ENCODE measurements around the gene GLRB.

The GLRB gene

DNA sequence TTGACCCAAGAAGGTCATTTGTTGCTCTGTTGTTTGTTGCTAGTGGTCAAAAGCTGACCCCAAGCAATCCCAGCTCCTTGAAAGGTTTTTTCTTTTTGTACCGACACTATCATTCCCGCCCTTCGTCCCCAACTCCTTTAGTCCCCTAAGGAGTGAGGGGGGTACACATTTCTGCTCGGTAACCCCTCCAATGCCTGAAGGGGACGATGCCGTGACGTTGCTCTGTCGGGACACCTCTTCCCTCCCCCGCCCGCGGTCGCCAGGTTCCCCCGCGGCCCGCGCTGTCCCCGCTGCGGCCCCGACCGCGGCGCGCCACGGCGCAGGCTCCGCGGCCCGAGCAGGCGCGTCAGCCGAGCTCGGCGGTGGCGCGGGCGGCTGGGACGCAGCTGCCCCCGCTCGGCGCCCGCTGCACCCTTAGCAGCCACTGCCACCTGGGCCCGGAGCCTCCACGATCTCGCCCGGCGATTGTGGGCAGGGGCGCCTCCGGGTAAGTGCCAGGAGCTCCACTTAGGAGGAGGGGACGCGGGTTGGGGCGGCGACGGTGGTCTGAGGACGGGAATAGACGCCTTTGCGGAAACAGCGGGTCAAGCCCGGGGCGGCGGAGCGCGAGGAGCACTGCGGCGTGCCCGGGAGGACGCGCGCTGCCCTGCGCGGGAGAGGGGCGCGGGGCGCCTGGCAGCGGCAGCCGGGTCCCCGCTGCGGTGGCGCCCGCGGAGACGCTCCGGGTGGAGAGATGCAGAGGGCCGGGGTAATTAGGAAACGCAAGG is at the start of gene GLRB:
Gene GLRB, plus strand, starts transcription at position 340 of the 767 bp plus-strand sequence. CDS start 1,875 bp downstream, outside the sequence.
- TF ChIP-seq, protein P1, sequence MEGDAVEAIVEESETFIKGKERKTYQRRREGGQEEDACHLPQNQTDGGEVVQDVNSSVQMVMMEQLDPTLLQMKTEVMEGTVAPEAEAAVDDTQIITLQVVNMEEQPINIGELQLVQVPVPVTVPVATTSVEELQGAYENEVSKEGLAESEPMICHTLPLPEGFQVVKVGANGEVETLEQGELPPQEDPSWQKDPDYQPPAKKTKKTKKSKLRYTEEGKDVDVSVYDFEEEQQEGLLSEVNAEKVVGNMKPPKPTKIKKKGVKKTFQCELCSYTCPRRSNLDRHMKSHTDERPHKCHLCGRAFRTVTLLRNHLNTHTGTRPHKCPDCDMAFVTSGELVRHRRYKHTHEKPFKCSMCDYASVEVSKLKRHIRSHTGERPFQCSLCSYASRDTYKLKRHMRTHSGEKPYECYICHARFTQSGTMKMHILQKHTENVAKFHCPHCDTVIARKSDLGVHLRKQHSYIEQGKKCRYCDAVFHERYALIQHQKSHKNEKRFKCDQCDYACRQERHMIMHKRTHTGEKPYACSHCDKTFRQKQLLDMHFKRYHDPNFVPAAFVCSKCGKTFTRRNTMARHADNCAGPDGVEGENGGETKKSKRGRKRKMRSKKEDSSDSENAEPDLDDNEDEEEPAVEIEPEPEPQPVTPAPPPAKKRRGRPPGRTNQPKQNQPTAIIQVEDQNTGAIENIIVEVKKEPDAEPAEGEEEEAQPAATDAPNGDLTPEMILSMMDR (IDR thresholded peaks at IDR 0.05; ENCODE audit: borderline replicate concordance, control extremely low read depth, extremely low read depth, insufficient read depth, missing control alignments) = no peak
- DNase-seq (ENCODE audit: low spot score) = peak; percentile 11
- in situ Hi-C loops (cut with MboI; ENCODE audit: low sequenced_read_pairs, unreplicated experiment) = no loop called here

DNA sequence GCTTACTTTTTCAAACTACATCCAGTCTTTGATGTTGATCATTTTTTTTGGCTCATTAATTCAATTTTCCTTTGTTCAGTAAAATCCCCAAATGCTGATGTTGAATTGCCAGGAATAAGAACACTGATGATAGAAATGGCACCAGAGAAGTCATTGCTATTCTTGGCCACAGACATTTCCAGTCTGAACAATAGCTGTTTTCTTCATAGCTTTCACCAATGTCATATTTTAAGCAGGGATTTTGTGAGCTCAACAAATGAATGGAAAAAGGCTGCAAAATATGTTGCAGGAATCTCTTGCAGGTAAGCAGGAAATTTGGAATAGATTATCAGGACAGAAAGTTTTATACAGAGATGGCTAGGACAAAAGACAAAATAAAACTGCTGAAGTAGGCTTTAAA is 40.5 kb upstream of the GLRB start:
- in situ Hi-C loops (cut with MboI; ENCODE audit: low sequenced_read_pairs, unreplicated experiment) = no loop called here
- DNase-seq (ENCODE audit: low spot score) = no peak
- TF ChIP-seq, protein P1 (IDR thresholded peaks at IDR 0.05; ENCODE audit: borderline replicate concordance, control extremely low read depth, extremely low read depth, insufficient read depth, missing control alignments) = no peak

DNA sequence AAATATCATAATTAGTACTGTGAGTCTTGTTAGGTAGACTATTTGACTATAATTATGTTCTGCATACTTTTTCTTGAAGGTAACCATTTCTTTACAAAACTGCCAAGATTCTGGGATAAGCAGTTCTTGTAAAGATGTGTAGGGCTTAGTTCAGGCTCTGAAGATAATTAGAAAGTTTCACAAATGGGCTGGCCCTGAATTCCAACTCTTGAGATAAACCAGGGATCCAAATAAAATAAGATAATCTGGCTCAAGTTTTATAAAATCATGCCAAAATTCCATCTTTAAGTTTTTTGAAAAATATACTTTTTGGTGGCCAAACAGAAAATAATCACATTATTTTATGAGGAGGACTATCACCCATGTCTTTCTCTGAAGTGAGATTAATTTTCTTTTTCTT is 35.5 kb upstream of the GLRB start:
- in situ Hi-C loops (cut with MboI; ENCODE audit: low sequenced_read_pairs, unreplicated experiment) = no loop called here
- TF ChIP-seq, protein P1 (IDR thresholded peaks at IDR 0.05; ENCODE audit: borderline replicate concordance, control extremely low read depth, extremely low read depth, insufficient read depth, missing control alignments) = no peak
- DNase-seq (ENCODE audit: low spot score) = no peak

DNA sequence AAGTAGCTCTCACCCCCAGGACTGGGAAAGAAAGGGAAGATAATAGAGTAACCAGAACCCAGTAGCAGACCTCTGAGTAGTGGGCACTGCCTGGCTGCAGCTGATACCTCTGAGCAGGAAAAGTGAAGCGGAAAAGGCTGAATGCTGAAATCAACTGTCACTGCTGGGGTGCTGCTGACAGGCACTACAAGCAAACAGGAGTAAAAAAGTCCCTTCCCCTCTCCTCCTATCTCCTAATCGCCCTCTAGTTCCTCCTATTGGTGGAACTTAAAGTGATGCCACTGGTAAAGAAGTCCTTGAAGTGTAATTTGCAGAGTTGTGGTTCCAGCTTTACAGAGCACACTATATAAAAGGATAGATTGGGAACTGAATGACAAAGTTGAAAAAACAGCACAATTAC is 32.8 kb upstream of the GLRB start:
- TF ChIP-seq, protein P1 (IDR thresholded peaks at IDR 0.05; ENCODE audit: borderline replicate concordance, control extremely low read depth, extremely low read depth, insufficient read depth, missing control alignments) = no peak
- DNase-seq (ENCODE audit: low spot score) = no peak
- in situ Hi-C loops (cut with MboI; ENCODE audit: low sequenced_read_pairs, unreplicated experiment) = no loop called here

DNA sequence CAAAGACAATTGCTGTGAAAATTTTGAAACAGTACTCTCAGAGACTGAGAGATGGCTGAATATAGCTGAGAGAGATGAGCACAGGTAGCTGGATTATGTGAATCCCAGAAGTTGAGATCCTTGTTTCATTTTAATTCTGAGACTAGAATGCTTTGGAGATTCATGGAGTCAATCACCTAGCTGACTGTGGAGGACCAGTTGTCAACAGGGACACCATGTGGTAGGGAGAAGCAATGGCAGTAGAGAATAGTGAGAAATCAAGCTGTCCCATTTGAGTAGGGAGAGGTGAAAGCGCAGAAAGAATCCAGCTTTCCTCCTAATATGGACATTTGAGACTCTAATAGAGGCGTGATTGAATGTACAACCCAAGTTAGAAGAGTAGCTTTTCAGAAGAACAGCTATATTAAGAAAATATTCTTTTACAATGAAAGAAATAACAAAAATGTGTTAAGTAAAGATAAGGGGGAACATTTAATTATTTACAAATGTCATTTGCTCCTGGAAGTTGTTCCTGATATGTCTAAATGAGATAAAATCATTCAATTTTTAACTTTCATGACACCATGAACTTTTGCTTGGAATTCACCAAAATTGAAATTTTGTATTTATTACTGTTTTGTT is 30.3 kb upstream of the GLRB start:
- TF ChIP-seq, protein P1 (IDR thresholded peaks at IDR 0.05; ENCODE audit: borderline replicate concordance, control extremely low read depth, extremely low read depth, insufficient read depth, missing control alignments) = peak; percentile 41
- in situ Hi-C loops (cut with MboI; ENCODE audit: low sequenced_read_pairs, unreplicated experiment) = no loop called here
- DNase-seq (ENCODE audit: low spot score) = peak; percentile 43

DNA sequence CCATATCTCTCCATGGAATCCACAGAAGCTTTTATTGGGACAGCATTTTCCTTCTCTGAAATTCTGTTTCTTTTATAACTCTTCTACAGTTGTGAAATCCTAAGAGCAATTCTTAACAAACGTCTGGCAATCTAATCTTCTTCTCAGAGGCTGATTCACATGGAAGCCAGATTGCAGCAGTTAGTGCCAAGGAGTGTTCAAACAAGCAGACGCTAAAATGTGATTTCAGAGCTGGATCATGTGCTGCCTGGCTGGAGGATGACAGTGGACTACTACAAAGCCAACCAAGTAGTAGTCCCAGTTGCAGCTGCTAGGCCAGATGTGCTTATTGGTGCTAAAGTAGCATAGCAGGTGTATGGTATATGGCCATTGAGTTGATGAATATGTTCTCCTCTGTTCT is 27.7 kb upstream of the GLRB start:
- in situ Hi-C loops (cut with MboI; ENCODE audit: low sequenced_read_pairs, unreplicated experiment) = no loop called here
- TF ChIP-seq, protein P1 (IDR thresholded peaks at IDR 0.05; ENCODE audit: borderline replicate concordance, control extremely low read depth, extremely low read depth, insufficient read depth, missing control alignments) = no peak

More for the DNA sequence above, 27.7 kb upstream of the GLRB start:
- no peak for DNase-seq (ENCODE audit: low spot score)

All from GM13976 (cell line).